DND-41 (cell line): ENCODE results near the gene OSBP2.

Source experiments
- ATAC-seq: fragments of 200-7000 bp; cut with Tn5 transposase; 3 replicates; pipeline ENCODE4 v1.9.1; 2021; ENCODE audit warnings: low read depth; ENCODE audit not compliant: insufficient read depth
- DNase-seq: peaks from one replicate; pipeline ENCODE4 v3.0.0-alpha.2; 2020
- H2AFZ ChIP-seq: 2 replicates; pipeline ENCODE4 v1.6.0; 2012; ENCODE audit warnings: low read depth, low read length
- H3K27ac ChIP-seq: 2 replicates; pipeline ENCODE4 v1.5.1; 2012; ENCODE audit warnings: low read length, inconsistent platforms
- H3K27me3 ChIP-seq: fragments of 200-600 bp; sonication (generic); 2 replicates; pipeline ENCODE4 v1.6.0; 2012; ENCODE audit warnings: low read length, mild to moderate bottlenecking, inconsistent platforms; ENCODE audit not compliant: insufficient read depth, poor library complexity
- H3K36me3 ChIP-seq: 2 replicates; pipeline ENCODE4 v1.5.1; 2012; ENCODE audit warnings: low read length, inconsistent platforms; ENCODE audit not compliant: insufficient read depth
- H3K4me1 ChIP-seq: 2 replicates; pipeline ENCODE4 v1.5.1; 2012; ENCODE audit warnings: mild to moderate bottlenecking, low read length; ENCODE audit not compliant: insufficient read depth
- H3K4me2 ChIP-seq: 2 replicates; pipeline ENCODE4 v1.6.0; 2012; ENCODE audit warnings: mild to moderate bottlenecking, moderate library complexity, low read length, inconsistent platforms; ENCODE audit not compliant: insufficient read depth
- H3K4me3 ChIP-seq, 2 experiments: fragments of 200-600 bp in 1 of 2; shearing (Covaris generic) in 1 of 2; 2 replicates each; pipeline ENCODE4 v1.5.1; 2012 to 2016; ENCODE audit warnings: inconsistent platforms in 2 of 2, low read length in 2 of 2, mild to moderate bottlenecking in 2 of 2, low read depth in 1 of 2, moderate library complexity in 1 of 2
- H3K79me2 ChIP-seq: 2 replicates; pipeline ENCODE4 v1.6.0; 2012; ENCODE audit warnings: low read length, inconsistent platforms; ENCODE audit not compliant: insufficient read depth
- H3K9ac ChIP-seq: 2 replicates; pipeline ENCODE4 v1.6.0; 2012; ENCODE audit warnings: low read depth, mild to moderate bottlenecking, inconsistent platforms, low read length, moderate library complexity
- H3K9me3 ChIP-seq: 2 replicates; pipeline ENCODE4 v1.5.1; 2012; ENCODE audit warnings: low read length, moderate library complexity, mild to moderate bottlenecking, inconsistent platforms; ENCODE audit not compliant: insufficient read depth, severe bottlenecking
- H4K20me1 ChIP-seq: 2 replicates; pipeline ENCODE4 v1.6.0; 2012; ENCODE audit warnings: low read length; ENCODE audit not compliant: insufficient read depth
- CTCF ChIP-seq: IDR thresholded peaks from 2 replicates; pipeline ENCODE4 v1.5.1; 2012; ENCODE audit warnings: borderline replicate concordance, low read length, moderate library complexity, mild to moderate bottlenecking; ENCODE audit not compliant: poor library complexity, severe bottlenecking; ENCODE audit errors: extremely low read depth
- EZH2 ChIP-seq: IDR thresholded peaks from 3 replicates; pipeline ENCODE4 v1.6.1; 2012; ENCODE audit warnings: borderline replicate concordance, low read depth, mild to moderate bottlenecking, moderate library complexity, low read length, inconsistent platforms; ENCODE audit not compliant: severe bottlenecking

OSBP2 gene

GRCh38 chr22:30803679-30804078, 109.0 kb downstream of the OSBP2 start:
- Histone ChIP-seq H3K36me3 (no peaks in the 10 kb centered on the region), H3K79me2 (no peaks in the 10 kb centered on the region), H3K4me3 (no peak overlapping the region), H3K9ac (no peak overlapping the region), H3K9me3 (no peaks in the 10 kb centered on the region), H3K4me2 (no peak overlapping the region), H3K4me1 (no peaks in the 10 kb centered on the region), H3K27me3 (peaks cover 2% of the 10 kb centered on the region), H2AFZ (no peak overlapping the region), H3K27ac (no peak overlapping the region), H4K20me1 (peaks cover 10% of the 10 kb centered on the region)
- TF ChIP-seq CTCF (no peak), EZH2 (no peak)
- ATAC-seq (no peak), DNase-seq (no peak)

- Histone ChIP-seq H3K4me3 (no peak overlapping the region), H3K27me3 (peaks cover 2% of the 10 kb centered on the region), H3K27ac (no peak overlapping the region), H3K9ac (no peak overlapping the region), H2AFZ (no peak overlapping the region), H4K20me1 (peaks cover 10% of the 10 kb centered on the region), H3K4me2 (no peak overlapping the region), H3K4me1 (no peaks in the 10 kb centered on the region), H3K9me3 (no peaks in the 10 kb centered on the region), H3K36me3 (no peaks in the 10 kb centered on the region), H3K79me2 (no peaks in the 10 kb centered on the region)
- DNase-seq (no peak), ATAC-seq (no peak)
- TF ChIP-seq EZH2 = no peak
- TF ChIP-seq CTCF = no peak
Observed at GRCh38 chr22:30804626-30805025, 110.0 kb downstream of the OSBP2 start.

- Histone ChIP-seq H3K9me3 (no peaks in the 10 kb centered on the region), H3K9ac (no peak overlapping the region), H3K4me2 (no peak overlapping the region), H3K36me3 (no peaks in the 10 kb centered on the region), H3K27me3 (peaks cover 2% of the 10 kb centered on the region), H3K4me1 (no peaks in the 10 kb centered on the region), H2AFZ (no peak overlapping the region), H3K79me2 (no peaks in the 10 kb centered on the region), H3K4me3 (no peak overlapping the region), H3K27ac (no peak overlapping the region), H4K20me1 (peaks cover 10% of the 10 kb centered on the region)
- ATAC-seq (peak; percentile 28; the same call in 2 of the 3 replicates), DNase-seq (peak; percentile 12)
- no peak for TF ChIP-seq CTCF
- TF ChIP-seq EZH2 = no peak
Observed at GRCh38 chr22:30806391-30806861, 111.8 kb downstream of the OSBP2 start.

GRCh38 chr22:30809086-30809485, 114.4 kb downstream of the OSBP2 start:
- H3K27ac ChIP-seq = no peak overlapping the region
- peaks cover 10% of the 10 kb centered on the region for H4K20me1 ChIP-seq
- TF ChIP-seq CTCF (no peak), EZH2 (no peak)
- H3K9me3 ChIP-seq = no peaks in the 10 kb centered on the region
- no peak overlapping the region for H3K4me3 ChIP-seq
- peaks cover 2% of the 10 kb centered on the region for H3K27me3 ChIP-seq
- DNase-seq = no peak
- no peaks in the 10 kb centered on the region for H3K36me3 ChIP-seq
- H3K9ac ChIP-seq = no peak overlapping the region
- no peak for ATAC-seq
- no peak overlapping the region for H3K4me2 ChIP-seq
- H3K4me1 ChIP-seq = no peaks in the 10 kb centered on the region
- no peak overlapping the region for H2AFZ ChIP-seq
- H3K79me2 ChIP-seq = no peaks in the 10 kb centered on the region
